GM12878 (cell line): ENCODE results near the gene MALRD1. TPM values are rescaled to one million over a fixed set of nuclear protein-coding genes. Genes with fewer than 3 reads are reported as not detected.

Experiments
- ATAC-seq: fragments of 200-7000 bp; cut with Tn5 transposase; 3 replicates; pipeline ENCODE4 v1.9.1; 2020; ENCODE audit warnings: mild to moderate bottlenecking, moderate library complexity
- BruUV-seq: library from RNA; stranded (reverse); fragments of 400-500 nt; replicated peaks from 2 replicates; lab custom pipeline; 2021; lab: Mats Ljungman, UMichigan
- CTCF ChIA-PET: fragments of 300-600 bp; sonication (Branson Sonifier 250); formaldehyde crosslinking; extraction: SDS; loops from one replicate; lab custom pipeline; 2021; ENCODE audit warnings: inconsistent platforms; lab: Yijun Ruan, JAX
- POLR2A ChIA-PET: fragments of 350-600 bp; formaldehyde crosslinking; extraction: SDS; loops from one replicate; lab custom pipeline; 2021; ENCODE audit warnings: inconsistent platforms; lab: Charles Lee
- RAD21 ChIA-PET: fragments of 300-600 bp; sonication (Branson Sonifier 250); formaldehyde crosslinking; loops from one replicate; lab custom pipeline; 2023; ENCODE audit warnings: antibody characterized with exemption; ENCODE audit not compliant: unreplicated experiment; lab: Charles Lee
- SMC1A ChIA-PET: fragments of 300-600 bp; sonication (Branson Sonifier 250); formaldehyde crosslinking; loops from one replicate; lab custom pipeline; 2023; ENCODE audit not compliant: unreplicated experiment, uncharacterized antibody; lab: Charles Lee
- DNase-seq: peaks from one replicate; pipeline ENCODE4 v3.0.0-alpha.2; 2011; ENCODE audit warnings: low read depth, low spot score
- FAIRE-seq: peaks from 3 replicates; lab custom pipeline; 2011; peaks lifted over from hg19 to GRCh38; lab: Jason Lieb, UNC
- H2AFZ ChIP-seq: 2 replicates; pipeline ENCODE4 v1.6.0; 2011; ENCODE audit warnings: low read depth, low read length, control low read depth; ENCODE audit not compliant: control insufficient read depth
- H3K27ac ChIP-seq: 2 replicates; pipeline ENCODE4 v1.5.1; 2011; ENCODE audit warnings: control low read depth; ENCODE audit not compliant: control insufficient read depth, insufficient read depth
- H3K27me3 ChIP-seq, 2 experiments: replicated peaks in 1 of 2; 2 replicates each; pipeline versions ENCODE4 v1.6.0 to v1.6.1; 2011; ENCODE audit warnings: low read length in 1 of 2; ENCODE audit not compliant: control insufficient read depth in 2 of 2, insufficient read depth in 2 of 2
- H3K36me3 ChIP-seq, 2 experiments: 2 replicates each; pipeline ENCODE4 v1.5.1; 2011; ENCODE audit warnings: low read length in 1 of 2; ENCODE audit not compliant: control insufficient read depth in 2 of 2, insufficient read depth in 2 of 2
- H3K4me1 ChIP-seq: 2 replicates; pipeline ENCODE4 v1.6.1; 2011; ENCODE audit warnings: mild to moderate bottlenecking, low read length, moderate library complexity, mixed read lengths; ENCODE audit not compliant: control insufficient read depth, insufficient read depth
- H3K4me2 ChIP-seq: 2 replicates; pipeline ENCODE4 v1.6.0; 2011; ENCODE audit warnings: control low read depth; ENCODE audit not compliant: control insufficient read depth, insufficient read depth
- H3K4me3 ChIP-seq: fragments of 200-600 bp; sonication (generic); 2 replicates; pipeline ENCODE4 v1.5.1; 2016
- H3K79me2 ChIP-seq: 2 replicates; pipeline ENCODE4 v1.6.0; 2011; ENCODE audit warnings: low read length; ENCODE audit not compliant: control insufficient read depth, insufficient read depth
- H3K9ac ChIP-seq: 2 replicates; pipeline ENCODE4 v1.8.0; 2011; ENCODE audit warnings: low read length, control low read depth, mixed read lengths; ENCODE audit not compliant: control insufficient read depth, insufficient read depth
- H3K9me3 ChIP-seq: replicated peaks from 3 replicates; pipeline ENCODE4 v1.5.1; 2011; ENCODE audit warnings: mild to moderate bottlenecking, low read length; ENCODE audit not compliant: control insufficient read depth, insufficient read depth
- H4K20me1 ChIP-seq: 2 replicates; pipeline ENCODE4 v1.6.0; 2011; ENCODE audit not compliant: control insufficient read depth, insufficient read depth
- ESRRA ChIP-seq: IDR thresholded peaks from 2 replicates; pipeline ENCODE4 v1.6.1; 2012; ENCODE audit warnings: mild to moderate bottlenecking, low read length, improper control_type of control experiment
- IKZF1 ChIP-seq: fragments of 450-650 bp; conservative IDR thresholded peaks from 2 replicates; pipeline ENCODE4 v1.6.1; 2017; ENCODE audit warnings: antibody characterized with exemption, mild to moderate bottlenecking
- KDM1A ChIP-seq: fragments of 200-600 bp; sonication (generic); IDR thresholded peaks from 2 replicates; pipeline ENCODE4 v1.6.1; 2016; ENCODE audit warnings: borderline replicate concordance
- NBN ChIP-seq: fragments of 450-650 bp; IDR thresholded peaks from 2 replicates; pipeline ENCODE4 v1.6.1; 2016
- NFYA ChIP-seq: IDR thresholded peaks from 2 replicates; pipeline ENCODE4 v1.6.1; 2011; ENCODE audit warnings: low read depth, mild to moderate bottlenecking, low read length, improper control_type of control experiment, borderline replicate concordance
- NFYB ChIP-seq: IDR thresholded peaks from 2 replicates; pipeline ENCODE4 v1.6.1; 2011; ENCODE audit warnings: low read depth, mild to moderate bottlenecking, low read length, improper control_type of control experiment, moderate library complexity; ENCODE audit not compliant: insufficient read depth
- POU2F2 ChIP-seq: IDR thresholded peaks from 3 replicates; pipeline ENCODE4 v1.6.1; 2011; ENCODE audit warnings: low read depth, mild to moderate bottlenecking, low read length, borderline replicate concordance
- SMARCA5 ChIP-seq: fragments of 450-650 bp; IDR thresholded peaks from 2 replicates; pipeline ENCODE4 v1.6.1; 2017; ENCODE audit warnings: mild to moderate bottlenecking
- SP1 ChIP-seq: IDR thresholded peaks from one replicate; pipeline ENCODE4 v1.6.1; 2011; ENCODE audit warnings: low read depth, low read length
- YBX1 ChIP-seq: fragments of 450-650 bp; IDR thresholded peaks from 2 replicates; pipeline ENCODE4 v1.6.1; 2016; ENCODE audit warnings: antibody characterized with exemption
- ZNF274 ChIP-seq: IDR thresholded peaks from one replicate; pipeline ENCODE4 v1.8.0; 2011; ENCODE audit not compliant: insufficient read length, insufficient read depth
- WGBS: methylation state at CpG from one replicate; pipeline ENCODE4 v1.1.6; 2016; ENCODE audit warnings: low lambda C conversion rate; ENCODE audit not compliant: insufficient replicate concordance, insufficient coverage; ENCODE audit errors: missing lambda C conversion rate; 5-methylcytosine and 5-hydroxymethylcytosine counted together
- in situ Hi-C: fragments of 300-500 bp; cut with MboI; formaldehyde crosslinking; loops from 9 replicates; pipeline ENCODE4 v1.14.3; 2018; ENCODE audit warnings: mixed read lengths
- intact Hi-C: fragments of 100-400 bp; cut with micrococcal nuclease; formaldehyde crosslinking; loops from one replicate; pipeline ENCODE4 v1.14.2; 2022; ENCODE audit not compliant: unreplicated experiment
- polyA plus RNA-seq, 11 experiments: library from polyadenylated mRNA; depleted of rRNA in 4 of 11; unstranded in 6 of 11; stranded (reverse) in 5 of 11; fragments of >200 nt; fragmentation: Nextera tagmentation in 4 of 11; fragmentation: Illumina TruSeq in 1 of 11; extraction: Ambion mirVana in 4 of 11; extraction: Trizol in 1 of 11; gene quantifications; 1 replicate in 1 of 11; 2 replicates in 10 of 11; pipeline versions ENCODE4 v1.2.1 to v1.2.3, GENCODE V29; 2011 to 2016; ENCODE audit warnings: inconsistent platforms in 2 of 11, missing spikeins in 2 of 11, low read depth in 1 of 11
- total RNA-seq, 4 experiments: library from RNA; depleted of rRNA in 3 of 4; stranded (reverse); fragments of >200 nt in 3 of 4; fragmentation: Illumina TruSeq in 1 of 4; extraction: Trizol in 1 of 4; gene quantifications; 2 replicates each; pipeline versions ENCODE4 v1.2.1 to v1.2.3, GENCODE V29; 2013 to 2021
- TF ChIP-seq, protein P1 (sequence below): fragments of 450-650 bp; IDR thresholded peaks from 2 replicates; pipeline ENCODE4 v1.6.1; 2017; ENCODE audit warnings: mild to moderate bottlenecking
- TF ChIP-seq, protein P2 (sequence below): fragments of 450-650 bp; IDR thresholded peaks from 2 replicates; pipeline ENCODE4 v1.6.1; 2018; ENCODE audit warnings: mild to moderate bottlenecking, low read depth, moderate library complexity; ENCODE audit not compliant: partially characterized antibody
- TF ChIP-seq, protein P3 (sequence below): fragments of 450-650 bp; formaldehyde crosslinking; IDR thresholded peaks from 2 replicates; pipeline ENCODE4 v1.4.0; 2020; ENCODE audit warnings: mild to moderate bottlenecking, moderate library complexity

MALRD1 gene
- total and polyA plus RNA-seq, 10 of the 15 experiments (the other 5 are each of a cell fraction or from before 2014, with no cell fraction given) = 0.12 to 6.6 (median 0.26) TPM; not detected in 2

DNA sequence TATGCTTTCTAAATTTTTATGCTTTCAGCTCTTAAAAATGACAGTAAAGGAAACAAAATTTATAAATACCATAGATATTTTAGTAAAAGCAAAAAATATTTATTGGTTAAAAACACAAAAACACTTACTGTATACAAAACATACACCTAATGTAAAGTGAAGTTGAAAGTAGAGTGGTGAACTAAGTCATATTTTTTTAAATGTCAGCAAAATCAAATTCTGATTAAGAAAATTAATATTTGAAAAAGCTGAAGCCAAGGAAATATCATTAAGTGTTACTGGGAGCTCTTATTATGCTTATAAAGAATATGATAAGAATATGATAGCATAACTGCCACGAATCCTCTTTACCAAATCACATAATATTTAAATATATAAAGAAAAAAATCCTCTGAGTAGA, 702.4 kb downstream of the MALRD1 start (continued):
- TF ChIP-seq POU2F2 (no peak), YBX1 (no peak), NFYA (no peak), NBN (no peak), KDM1A (no peak)
- TF ChIP-seq, protein P1, sequence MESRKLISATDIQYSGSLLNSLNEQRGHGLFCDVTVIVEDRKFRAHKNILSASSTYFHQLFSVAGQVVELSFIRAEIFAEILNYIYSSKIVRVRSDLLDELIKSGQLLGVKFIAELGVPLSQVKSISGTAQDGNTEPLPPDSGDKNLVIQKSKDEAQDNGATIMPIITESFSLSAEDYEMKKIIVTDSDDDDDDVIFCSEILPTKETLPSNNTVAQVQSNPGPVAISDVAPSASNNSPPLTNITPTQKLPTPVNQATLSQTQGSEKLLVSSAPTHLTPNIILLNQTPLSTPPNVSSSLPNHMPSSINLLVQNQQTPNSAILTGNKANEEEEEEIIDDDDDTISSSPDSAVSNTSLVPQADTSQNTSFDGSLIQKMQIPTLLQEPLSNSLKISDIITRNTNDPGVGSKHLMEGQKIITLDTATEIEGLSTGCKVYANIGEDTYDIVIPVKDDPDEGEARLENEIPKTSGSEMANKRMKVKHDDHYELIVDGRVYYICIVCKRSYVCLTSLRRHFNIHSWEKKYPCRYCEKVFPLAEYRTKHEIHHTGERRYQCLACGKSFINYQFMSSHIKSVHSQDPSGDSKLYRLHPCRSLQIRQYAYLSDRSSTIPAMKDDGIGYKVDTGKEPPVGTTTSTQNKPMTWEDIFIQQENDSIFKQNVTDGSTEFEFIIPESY = no peak
- TF ChIP-seq, all 136 proteins: peak for 0

DNA sequence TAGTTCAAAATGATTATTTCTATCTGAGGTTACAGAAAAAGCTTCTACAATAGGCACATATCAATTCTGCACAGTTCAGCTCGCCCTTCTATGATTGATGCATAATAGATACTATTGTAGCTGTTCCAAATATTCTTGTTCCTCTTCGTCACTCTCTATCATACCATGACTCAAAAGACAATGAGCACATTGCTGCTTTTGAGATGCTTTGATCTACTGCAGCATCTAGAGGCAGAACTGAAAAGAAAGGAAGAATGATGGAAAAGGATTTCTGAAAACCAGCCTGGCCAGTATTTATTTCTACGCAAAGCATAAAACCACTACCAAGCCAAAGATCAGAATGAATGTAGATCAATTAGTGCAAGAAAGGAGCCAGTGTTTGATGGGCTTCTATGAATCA, 708.3 kb downstream of the MALRD1 start:
- no peak overlapping the region for H2AFZ ChIP-seq
- FAIRE-seq = no peak
- no peak overlapping the region for H3K9ac ChIP-seq
- in situ Hi-C loops (no loop called here), intact Hi-C loops (no loop called here)
- H4K20me1 ChIP-seq = no peaks in the 10 kb centered on the region
- no peaks in the 10 kb centered on the region for H3K79me2 ChIP-seq
- no peak overlapping the region for H3K27ac ChIP-seq
- no peaks in the 10 kb centered on the region for H3K4me1 ChIP-seq
- H3K4me3 ChIP-seq = no peak overlapping the region
- TF ChIP-seq ZNF274 (no peak), IKZF1 (no peak), SP1 (no peak), NFYB (no peak), SMARCA5 (no peak), ESRRA (no peak)
- TF ChIP-seq, protein P2, sequence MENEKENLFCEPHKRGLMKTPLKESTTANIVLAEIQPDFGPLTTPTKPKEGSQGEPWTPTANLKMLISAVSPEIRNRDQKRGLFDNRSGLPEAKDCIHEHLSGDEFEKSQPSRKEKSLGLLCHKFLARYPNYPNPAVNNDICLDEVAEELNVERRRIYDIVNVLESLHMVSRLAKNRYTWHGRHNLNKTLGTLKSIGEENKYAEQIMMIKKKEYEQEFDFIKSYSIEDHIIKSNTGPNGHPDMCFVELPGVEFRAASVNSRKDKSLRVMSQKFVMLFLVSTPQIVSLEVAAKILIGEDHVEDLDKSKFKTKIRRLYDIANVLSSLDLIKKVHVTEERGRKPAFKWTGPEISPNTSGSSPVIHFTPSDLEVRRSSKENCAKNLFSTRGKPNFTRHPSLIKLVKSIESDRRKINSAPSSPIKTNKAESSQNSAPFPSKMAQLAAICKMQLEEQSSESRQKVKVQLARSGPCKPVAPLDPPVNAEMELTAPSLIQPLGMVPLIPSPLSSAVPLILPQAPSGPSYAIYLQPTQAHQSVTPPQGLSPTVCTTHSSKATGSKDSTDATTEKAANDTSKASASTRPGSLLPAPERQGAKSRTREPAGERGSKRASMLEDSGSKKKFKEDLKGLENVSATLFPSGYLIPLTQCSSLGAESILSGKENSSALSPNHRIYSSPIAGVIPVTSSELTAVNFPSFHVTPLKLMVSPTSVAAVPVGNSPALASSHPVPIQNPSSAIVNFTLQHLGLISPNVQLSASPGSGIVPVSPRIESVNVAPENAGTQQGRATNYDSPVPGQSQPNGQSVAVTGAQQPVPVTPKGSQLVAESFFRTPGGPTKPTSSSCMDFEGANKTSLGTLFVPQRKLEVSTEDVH = no peak
- TF ChIP-seq, protein P3, sequence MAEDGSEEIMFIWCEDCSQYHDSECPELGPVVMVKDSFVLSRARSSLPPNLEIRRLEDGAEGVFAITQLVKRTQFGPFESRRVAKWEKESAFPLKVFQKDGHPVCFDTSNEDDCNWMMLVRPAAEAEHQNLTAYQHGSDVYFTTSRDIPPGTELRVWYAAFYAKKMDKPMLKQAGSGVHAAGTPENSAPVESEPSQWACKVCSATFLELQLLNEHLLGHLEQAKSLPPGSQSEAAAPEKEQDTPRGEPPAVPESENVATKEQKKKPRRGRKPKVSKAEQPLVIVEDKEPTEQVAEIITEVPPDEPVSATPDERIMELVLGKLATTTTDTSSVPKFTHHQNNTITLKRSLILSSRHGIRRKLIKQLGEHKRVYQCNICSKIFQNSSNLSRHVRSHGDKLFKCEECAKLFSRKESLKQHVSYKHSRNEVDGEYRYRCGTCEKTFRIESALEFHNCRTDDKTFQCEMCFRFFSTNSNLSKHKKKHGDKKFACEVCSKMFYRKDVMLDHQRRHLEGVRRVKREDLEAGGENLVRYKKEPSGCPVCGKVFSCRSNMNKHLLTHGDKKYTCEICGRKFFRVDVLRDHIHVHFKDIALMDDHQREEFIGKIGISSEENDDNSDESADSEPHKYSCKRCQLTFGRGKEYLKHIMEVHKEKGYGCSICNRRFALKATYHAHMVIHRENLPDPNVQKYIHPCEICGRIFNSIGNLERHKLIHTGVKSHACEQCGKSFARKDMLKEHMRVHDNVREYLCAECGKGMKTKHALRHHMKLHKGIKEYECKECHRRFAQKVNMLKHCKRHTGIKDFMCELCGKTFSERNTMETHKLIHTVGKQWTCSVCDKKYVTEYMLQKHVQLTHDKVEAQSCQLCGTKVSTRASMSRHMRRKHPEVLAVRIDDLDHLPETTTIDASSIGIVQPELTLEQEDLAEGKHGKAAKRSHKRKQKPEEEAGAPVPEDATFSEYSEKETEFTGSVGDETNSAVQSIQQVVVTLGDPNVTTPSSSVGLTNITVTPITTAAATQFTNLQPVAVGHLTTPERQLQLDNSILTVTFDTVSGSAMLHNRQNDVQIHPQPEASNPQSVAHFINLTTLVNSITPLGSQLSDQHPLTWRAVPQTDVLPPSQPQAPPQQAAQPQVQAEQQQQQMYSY (CRISPR knock-in tag) = no peak
- POLR2A ChIA-PET = no interaction called here
- SMC1A ChIA-PET = no interaction called here
- ATAC-seq = no peak
- H3K4me2 ChIP-seq = no peak overlapping the region
- RAD21 ChIA-PET = no interaction called here
- H3K36me3 ChIP-seq = no peaks in the 10 kb centered on the region
- no peaks in the 10 kb centered on the region for H3K27me3 ChIP-seq
- no peaks in the 10 kb centered on the region for H3K9me3 ChIP-seq
- no TSS peak for BruUV-seq
- no peak for DNase-seq
- WGBS = 41% methylated on average over 3 of the region's 3 CpGs
- CTCF ChIA-PET = no interaction called here
